Erythroblast (primary cell): ENCODE measurements around the gene NCEH1.
A peak's percentile ranks its signal among the peaks of the same experiment; 100 is the strongest.
"Not testable (repeated sequence)": the region's sequence is repeated elsewhere in the genome, so short reads cannot be mapped to it uniquely, and the experiment has no call there.

Experiments used
- DNase-seq, 2 experiments: peaks; one replicate each; lab custom pipeline; 2025; lab: John Stamatoyannopoulos, UW
- GATA1 ChIP-seq: IDR thresholded peaks from 2 replicates; pipeline ENCODE4 v1.6.1; 2011; ENCODE audit warnings: low read depth, mild to moderate bottlenecking, control low read depth, low read length, moderate library complexity
- POLR2A ChIP-seq: IDR thresholded peaks from 2 replicates; pipeline ENCODE4 v1.6.1; 2011; ENCODE audit warnings: mild to moderate bottlenecking, low read length

Gene NCEH1

GRCh38 chr3:172595664-172596393 lies 115.0 kb downstream of the NCEH1 start:
- TF ChIP-seq POLR2A (no peak), GATA1 (no peak)

GRCh38 chr3:172594900-172595663 lies 115.8 kb downstream of the NCEH1 start:
- DNase-seq: not testable (repeated sequence)

More at GRCh38 chr3:172595664-172596393, 115.0 kb downstream of the NCEH1 start:
- DNase-seq: peak; percentile 46 to 63

- TF ChIP-seq GATA1: no peak
- TF ChIP-seq POLR2A: no peak
- DNase-seq: no peak
Measured at GRCh38 chr3:172592898-172593669, 117.8 kb downstream of the NCEH1 start.

GRCh38 chr3:172591876-172592771 lies 118.7 kb downstream of the NCEH1 start:
- TF ChIP-seq POLR2A (no peak), GATA1 (no peak)
- DNase-seq: peak in 1 of 2 experiments; percentile 21

- TF ChIP-seq GATA1 (no peak), POLR2A (no peak)
- peak; percentile 20 to 66 for DNase-seq
Measured at GRCh38 chr3:172591125-172591605, 119.7 kb downstream of the NCEH1 start.

GRCh38 chr3:172586436-172586835 lies 124.4 kb downstream of the NCEH1 start:
- DNase-seq: peak in 1 of 2 experiments; percentile 19
- no peak for TF ChIP-seq GATA1
- TF ChIP-seq POLR2A: no peak

- no peak for DNase-seq
- TF ChIP-seq POLR2A: no peak
- no peak for TF ChIP-seq GATA1
Measured at GRCh38 chr3:172585954-172586353, 124.9 kb downstream of the NCEH1 start.

- DNase-seq: no peak
Measured at GRCh38 chr3:172582712-172583111, 128.2 kb downstream of the NCEH1 start.

GRCh38 chr3:172581757-172582166 lies 129.1 kb downstream of the NCEH1 start:
- DNase-seq: no peak
- no peak for TF ChIP-seq POLR2A
- TF ChIP-seq GATA1: no peak

More at GRCh38 chr3:172582712-172583111, 128.2 kb downstream of the NCEH1 start:
- TF ChIP-seq GATA1 (no peak), POLR2A (no peak)

- no peak for DNase-seq
- TF ChIP-seq GATA1 (no peak), POLR2A (no peak)
Measured at GRCh38 chr3:172580680-172581401, 130.0 kb downstream of the NCEH1 start.
